Measurements from ENCODE around the gene POP5. TPM values are rescaled to one million over a fixed set of nuclear protein-coding genes. Genes with fewer than 3 reads are reported as not detected.

The POP5 gene
- total RNA-seq, 1 experiment from 2014 or later, result 41.0 TPM

GRCh38 chr12:120538281-120539156 is 42.7 kb downstream of the POP5 start:
- no TSS peak for BruUV-seq (replicated peaks)
- ChIA-PET CTCF (no interaction called here), POLR2A (ENCODE audit: low non-redundant PET) (no interaction called here)
- intact Hi-C loops (cut with micrococcal nuclease; ENCODE audit: unreplicated experiment), result no loop called here
- Histone ChIP-seq H3K27ac (ENCODE audit: low read depth, low read length, poor library complexity, severe bottlenecking) (peak overlapping the region; percentile 86), H3K36me3 (ENCODE audit: insufficient read depth, low read length, poor library complexity, severe bottlenecking) (peaks cover 21% of the 10 kb centered on the region), H3K9me3 (ENCODE audit: low read depth, low read length, poor library complexity, severe bottlenecking) (no peaks in the 10 kb centered on the region), H3K4me3 (ENCODE audit: low read depth, low read length, poor library complexity, severe bottlenecking) (peak overlapping the region; percentile 93), H3K4me1 (ENCODE audit: insufficient read depth, low read length, poor library complexity, severe bottlenecking) (peaks cover 44% of the 10 kb centered on the region), H3K27me3 (replicated peaks; ENCODE audit: insufficient read depth, low read depth, low read length, poor library complexity) (no peaks in the 10 kb centered on the region)
- DNase-seq (ENCODE audit: low spot score), result peak; percentile 61
- TF ChIP-seq EZH2 (IDR thresholded peaks at IDR 0.05; ENCODE audit: borderline replicate concordance, low read depth, low read length, poor library complexity, severe bottlenecking) (no peak), CTCF (conservative IDR thresholded peaks at IDR 0.05; ENCODE audit: low read depth, low read length) (no peak)

- H3K9me3 ChIP-seq (ENCODE audit: low read depth, low read length, poor library complexity, severe bottlenecking), result no peaks in the 10 kb centered on the region
- peak overlapping the region; percentile 86 for H3K27ac ChIP-seq (ENCODE audit: low read depth, low read length, poor library complexity, severe bottlenecking)
- CTCF ChIA-PET, result no interaction called here
- H3K27me3 ChIP-seq (replicated peaks; ENCODE audit: insufficient read depth, low read depth, low read length, poor library complexity), result no peaks in the 10 kb centered on the region
- H3K4me1 ChIP-seq (ENCODE audit: insufficient read depth, low read length, poor library complexity, severe bottlenecking), result peaks cover 44% of the 10 kb centered on the region
- TF ChIP-seq EZH2 (IDR thresholded peaks at IDR 0.05; ENCODE audit: borderline replicate concordance, low read depth, low read length, poor library complexity, severe bottlenecking), result no peak
- no peak for TF ChIP-seq CTCF (conservative IDR thresholded peaks at IDR 0.05; ENCODE audit: low read depth, low read length)
- no TSS peak for BruUV-seq (replicated peaks)
- peak overlapping the region; percentile 93 for H3K4me3 ChIP-seq (ENCODE audit: low read depth, low read length, poor library complexity, severe bottlenecking)
- POLR2A ChIA-PET (ENCODE audit: low non-redundant PET), result no interaction called here
- H3K36me3 ChIP-seq (ENCODE audit: insufficient read depth, low read length, poor library complexity, severe bottlenecking), result peaks cover 16% of the 10 kb centered on the region
- DNase-seq (ENCODE audit: low spot score), result peak; percentile 46
- intact Hi-C loops (cut with micrococcal nuclease; ENCODE audit: unreplicated experiment), result no loop called here
Observed at GRCh38 chr12:120537856-120538220, 43.4 kb downstream of the POP5 start.

- CTCF ChIA-PET, result no interaction called here
- H3K27me3 ChIP-seq (replicated peaks; ENCODE audit: insufficient read depth, low read depth, low read length, poor library complexity), result no peaks in the 10 kb centered on the region
- intact Hi-C loops (cut with micrococcal nuclease; ENCODE audit: unreplicated experiment), result no loop called here
- POLR2A ChIA-PET (ENCODE audit: low non-redundant PET), result no interaction called here
- H3K9me3 ChIP-seq (ENCODE audit: low read depth, low read length, poor library complexity, severe bottlenecking), result no peaks in the 10 kb centered on the region
- peak overlapping the region; percentile 86 for H3K27ac ChIP-seq (ENCODE audit: low read depth, low read length, poor library complexity, severe bottlenecking)
- H3K4me3 ChIP-seq (ENCODE audit: low read depth, low read length, poor library complexity, severe bottlenecking), result peak overlapping the region; percentile 93
- peaks cover 44% of the 10 kb centered on the region for H3K4me1 ChIP-seq (ENCODE audit: insufficient read depth, low read length, poor library complexity, severe bottlenecking)
- TF ChIP-seq CTCF (conservative IDR thresholded peaks at IDR 0.05; ENCODE audit: low read depth, low read length), result no peak
- TF ChIP-seq EZH2 (IDR thresholded peaks at IDR 0.05; ENCODE audit: borderline replicate concordance, low read depth, low read length, poor library complexity, severe bottlenecking), result no peak
- peaks cover 14% of the 10 kb centered on the region for H3K36me3 ChIP-seq (ENCODE audit: insufficient read depth, low read length, poor library complexity, severe bottlenecking)
- no TSS peak for BruUV-seq (replicated peaks)
- no peak for DNase-seq (ENCODE audit: low spot score)
Observed at GRCh38 chr12:120536064-120536791, 45.0 kb downstream of the POP5 start.
